ENCODE results near the gene SLF1.

Gene SLF1

DNA sequence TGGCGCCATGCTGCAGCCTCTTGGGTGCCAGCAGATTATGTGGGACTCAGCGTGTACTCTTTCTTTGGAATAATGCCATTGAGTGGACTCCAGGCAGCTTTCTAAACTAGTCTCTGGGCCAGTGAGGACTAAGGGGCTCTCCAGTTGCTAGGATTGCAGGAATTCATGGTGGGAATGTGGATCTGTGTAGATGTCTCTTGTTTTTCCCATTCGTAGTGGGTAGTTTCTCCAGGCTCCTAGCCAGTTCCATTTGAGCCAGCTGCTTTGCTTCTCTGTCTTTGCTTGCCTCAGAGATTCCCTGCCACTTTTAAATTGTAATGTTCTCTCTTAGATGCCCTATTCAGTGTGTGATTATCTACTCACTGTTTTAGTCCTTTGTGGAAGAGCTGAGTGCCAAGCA lies 42.6 kb downstream of the SLF1 start:
- DNase-seq (ENCODE audit: low read depth), result no peak

DNA sequence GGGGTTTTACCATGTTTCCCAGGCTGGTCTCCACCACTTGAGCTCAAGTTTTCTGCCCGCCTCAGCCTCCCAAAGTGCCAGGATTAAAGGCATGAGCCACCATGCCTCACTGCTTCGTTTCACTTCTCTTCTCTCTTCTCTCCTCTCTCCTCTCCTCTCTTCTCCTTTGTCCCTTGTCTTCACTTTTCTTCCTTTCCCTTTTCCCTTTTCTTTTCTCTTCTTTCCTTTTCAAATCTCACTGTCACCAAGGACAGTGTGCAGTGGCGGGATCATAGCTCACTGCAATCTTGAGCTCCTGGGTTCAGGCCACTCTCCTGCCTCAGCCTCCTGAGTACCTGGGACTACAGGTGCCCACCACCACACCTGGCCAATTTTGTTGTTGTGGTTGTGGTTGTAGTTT lies 49.5 kb downstream of the SLF1 start:
- DNase-seq (ENCODE audit: low read depth), result no peak

DNA sequence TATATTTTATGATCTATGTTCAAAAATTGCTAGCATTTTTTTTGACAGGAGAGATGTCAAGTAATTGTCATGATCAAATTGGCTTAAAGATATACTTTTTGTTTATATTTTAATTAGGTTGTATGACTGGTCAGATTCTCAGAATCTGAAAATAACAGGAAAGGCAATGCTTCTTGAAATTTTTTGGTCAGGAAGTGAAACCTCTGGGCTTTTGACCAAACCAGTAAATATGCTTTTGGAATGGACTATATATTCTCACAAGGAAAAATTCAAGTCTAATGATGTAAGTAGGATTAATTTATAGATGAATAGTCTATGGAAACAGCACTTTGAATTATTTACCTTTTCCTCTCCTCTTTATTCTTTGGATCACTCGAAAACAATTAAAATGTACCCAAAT lies 52.3 kb downstream of the SLF1 start:
- DNase-seq (ENCODE audit: low read depth), result no peak

DNA sequence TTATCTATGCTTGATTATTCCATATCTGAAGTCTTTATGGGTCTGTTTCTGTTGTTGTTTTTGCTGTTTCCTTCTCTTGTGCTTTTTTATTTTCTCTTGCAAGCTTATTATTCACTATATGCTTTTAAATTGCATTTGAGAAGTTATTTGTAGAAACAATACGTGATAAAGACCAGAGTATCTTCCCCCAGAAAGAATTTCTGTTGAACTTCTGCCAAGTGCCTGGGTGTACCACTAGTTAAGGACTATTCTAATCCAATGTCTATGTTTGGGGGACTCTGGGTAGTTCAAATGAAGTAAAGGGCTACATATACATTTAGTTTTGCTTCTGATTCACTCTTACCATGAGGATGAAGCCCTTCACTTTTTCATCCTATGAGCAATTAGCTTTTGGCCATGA lies 54.3 kb downstream of the SLF1 start:
- DNase-seq (ENCODE audit: low read depth), result no peak

DNA sequence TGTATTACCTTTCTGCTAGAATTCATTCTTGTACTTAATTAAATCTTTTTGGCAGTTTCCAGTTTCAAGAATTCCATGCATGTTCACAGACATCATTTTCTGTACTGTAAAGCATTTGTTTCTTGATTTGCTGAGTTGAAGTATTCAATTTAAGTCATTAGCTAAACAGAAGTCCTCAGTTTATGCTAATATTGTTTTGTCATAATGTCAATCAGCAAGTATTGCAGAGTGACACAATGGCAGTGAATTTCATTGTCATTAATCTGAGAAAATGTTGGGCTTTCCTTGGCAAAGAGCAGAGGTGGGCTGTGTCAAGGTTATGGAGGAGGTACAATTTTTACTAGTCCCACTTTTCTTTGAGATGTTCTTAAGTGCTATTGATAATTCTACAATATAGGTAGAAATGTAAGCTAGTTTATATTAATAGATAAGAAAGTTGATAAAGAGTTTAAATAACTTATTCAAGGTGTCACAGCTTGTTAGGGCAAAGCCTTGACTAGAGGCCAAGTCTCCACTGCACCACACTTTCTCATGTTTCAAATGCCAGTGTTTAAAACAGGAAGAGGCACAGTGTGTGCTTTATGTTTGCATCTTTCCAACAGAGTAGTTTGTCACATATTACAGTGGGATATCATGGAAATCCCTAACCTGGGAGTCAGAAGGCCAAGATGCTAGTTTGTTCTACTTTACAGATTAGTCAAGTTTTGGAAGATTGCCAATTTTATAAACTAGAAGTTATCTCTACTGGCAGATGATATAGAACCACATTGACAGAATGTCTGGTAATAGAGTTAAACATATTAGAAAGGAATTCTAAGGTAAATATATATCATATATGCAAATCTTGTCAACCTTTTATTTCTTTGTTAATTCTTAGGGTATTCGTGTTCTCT lies 56.3 kb downstream of the SLF1 start:
- no peak for DNase-seq (ENCODE audit: low read depth)

DNA sequence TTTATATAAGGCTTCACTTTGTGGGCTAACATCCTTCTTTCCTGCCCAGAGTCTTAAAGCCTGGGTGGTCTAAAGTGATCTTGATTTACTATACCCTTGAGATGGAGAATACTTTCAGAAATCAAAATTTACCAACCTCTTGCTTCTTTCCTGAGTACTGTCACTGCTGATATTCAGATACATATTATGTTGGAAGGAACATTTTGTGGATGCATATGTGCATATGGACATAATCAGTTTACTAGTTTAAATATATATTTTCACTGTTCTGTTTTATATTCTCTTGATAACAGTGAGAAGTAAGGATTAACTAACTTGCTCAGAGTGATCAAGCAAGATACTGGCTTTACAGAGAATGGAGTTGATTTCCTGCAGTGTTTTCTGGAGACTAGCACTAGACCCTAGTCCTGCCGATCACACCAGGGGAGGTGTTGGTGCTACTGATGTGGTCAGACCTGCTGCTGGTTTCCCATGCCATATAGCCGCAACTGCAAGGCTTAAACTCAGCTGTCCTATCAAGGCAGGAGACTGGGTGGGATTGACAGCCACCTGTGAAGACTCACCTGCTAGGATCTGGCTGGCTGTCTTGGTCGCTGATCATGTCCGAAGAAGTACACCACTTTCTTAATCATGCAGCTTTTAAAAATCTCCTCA lies 57.6 kb downstream of the SLF1 start:
- DNase-seq (ENCODE audit: low read depth), result no peak

DNA sequence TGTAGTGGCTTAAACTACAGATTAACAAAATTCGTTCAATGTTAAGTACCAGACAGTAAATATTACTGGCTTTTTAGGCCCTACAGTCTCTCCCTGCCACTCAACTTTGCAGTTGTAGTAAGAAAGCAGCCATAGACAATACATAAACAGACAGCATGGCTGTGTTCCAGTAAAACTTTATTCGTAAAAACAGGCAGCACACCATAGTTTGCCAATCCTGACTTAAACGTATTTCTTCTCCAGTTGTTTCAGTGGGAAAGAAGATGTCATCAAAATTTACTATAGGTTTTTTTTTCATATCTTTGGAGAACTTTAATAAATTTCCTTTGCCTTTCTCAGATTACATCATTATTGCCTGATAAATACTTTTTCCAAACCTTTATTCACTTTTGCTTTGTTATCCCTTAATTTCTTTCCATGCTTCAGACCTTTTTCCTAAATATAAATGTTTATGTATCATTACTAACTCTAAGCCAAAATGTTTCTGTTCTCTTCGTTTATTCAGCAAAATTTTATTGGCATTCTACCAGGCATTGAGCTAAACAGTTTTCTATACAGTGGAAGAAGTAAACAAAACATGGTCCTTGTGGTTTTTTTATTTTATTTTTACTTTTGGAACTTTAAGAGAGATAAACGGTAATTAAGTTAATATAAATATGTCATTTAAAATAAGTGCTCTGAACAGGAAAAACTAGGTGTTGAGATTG lies 64.5 kb downstream of the SLF1 start:
- DNase-seq (ENCODE audit: low read depth), result no peak

DNA sequence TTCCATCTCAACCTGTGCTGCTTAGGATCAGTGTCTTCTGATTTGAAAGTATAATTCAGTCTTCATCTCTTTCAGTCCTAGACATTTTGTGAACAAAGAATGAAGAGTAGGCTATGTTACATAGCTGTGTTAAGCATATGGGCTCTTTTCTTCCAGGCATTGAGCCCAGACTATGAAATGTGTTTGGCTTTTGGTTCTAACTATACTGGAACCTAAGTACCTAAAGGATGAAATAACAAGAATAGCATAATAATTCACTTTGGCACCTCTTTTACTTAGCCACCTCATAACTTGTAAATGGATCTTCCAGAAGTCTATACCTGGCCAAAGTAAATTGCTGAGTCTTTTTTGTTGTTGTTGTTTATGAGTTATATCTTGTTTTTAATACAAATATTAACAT lies 71.4 kb downstream of the SLF1 start:
- no peak for DNase-seq (ENCODE audit: low read depth)

DNA sequence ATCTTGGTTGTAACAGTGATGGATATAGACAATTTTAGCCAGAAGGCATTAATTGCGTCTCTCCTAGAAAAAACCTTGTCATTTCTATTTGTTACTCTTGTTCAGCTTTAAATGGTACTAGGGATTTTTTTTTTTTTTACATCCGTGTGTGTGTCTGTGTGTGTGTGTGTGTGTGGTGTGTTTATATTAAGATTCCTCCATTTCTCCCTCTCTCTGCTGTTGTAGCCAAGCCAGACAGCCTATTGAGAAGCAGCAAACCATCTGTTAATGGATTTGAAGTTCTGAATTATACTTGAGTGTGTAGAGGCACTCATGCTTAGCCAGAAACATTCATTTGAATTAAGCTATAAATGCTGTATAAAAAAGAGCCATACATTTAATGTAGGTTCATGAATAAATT lies 72.3 kb downstream of the SLF1 start:
- no peak for DNase-seq (ENCODE audit: low read depth)

DNA sequence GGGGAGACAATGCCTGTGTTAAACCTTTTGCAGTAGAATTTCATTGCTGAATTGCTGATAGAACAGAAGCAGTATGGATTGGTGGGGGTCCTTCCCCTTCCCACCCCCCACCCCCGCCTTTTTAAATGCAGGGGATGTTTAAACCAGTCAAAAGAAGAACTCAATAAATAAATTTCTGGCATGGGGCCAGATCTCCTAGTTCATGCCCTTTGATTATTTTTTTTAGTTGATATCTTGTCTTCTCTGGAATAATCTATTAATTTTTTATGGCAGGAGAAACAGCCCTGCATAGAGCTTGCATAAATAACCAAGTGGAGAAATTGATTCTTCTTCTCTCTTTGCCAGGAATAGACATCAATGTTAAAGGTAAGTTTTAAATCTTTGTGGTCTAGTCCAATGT lies 72.8 kb downstream of the SLF1 start:
- DNase-seq (ENCODE audit: low read depth), result no peak

DNA sequence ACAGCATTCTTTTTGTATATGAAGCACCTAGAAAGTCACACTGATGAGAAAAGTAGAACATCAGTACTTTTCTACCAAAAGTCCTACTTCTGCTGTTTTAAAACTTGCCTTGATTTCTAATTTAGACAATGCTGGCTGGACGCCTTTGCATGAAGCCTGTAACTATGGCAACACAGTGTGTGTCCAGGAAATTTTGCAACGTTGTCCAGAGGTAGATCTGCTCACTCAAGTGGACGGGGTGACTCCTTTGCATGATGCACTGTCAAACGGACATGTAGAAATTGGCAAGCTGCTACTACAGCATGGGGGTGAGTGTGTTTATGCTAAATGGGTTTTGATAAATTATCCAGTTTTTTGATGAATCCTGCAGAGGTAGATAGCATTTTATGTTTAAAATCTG lies 73.5 kb downstream of the SLF1 start:
- no peak for DNase-seq (ENCODE audit: low read depth)

DNA sequence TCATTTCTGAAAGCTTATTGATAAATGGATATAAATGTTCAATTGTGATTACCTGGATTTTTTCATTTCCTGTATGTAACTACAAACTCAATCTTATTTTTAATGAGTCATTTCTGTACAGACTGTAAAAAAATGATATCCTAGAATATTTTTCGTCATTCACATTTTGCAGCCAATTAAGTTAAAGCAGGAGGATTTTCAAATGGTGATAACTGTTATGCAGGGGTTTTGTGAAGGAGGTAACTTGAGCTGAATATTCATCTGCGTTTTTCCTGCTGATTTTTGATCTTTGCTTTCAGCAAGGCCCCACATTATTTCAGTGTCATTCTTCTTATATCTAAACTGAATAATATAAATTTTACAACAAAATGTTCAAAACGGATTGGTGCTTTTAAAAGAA lies 74.1 kb downstream of the SLF1 start:
- DNase-seq (ENCODE audit: low read depth), result no peak

DNA sequence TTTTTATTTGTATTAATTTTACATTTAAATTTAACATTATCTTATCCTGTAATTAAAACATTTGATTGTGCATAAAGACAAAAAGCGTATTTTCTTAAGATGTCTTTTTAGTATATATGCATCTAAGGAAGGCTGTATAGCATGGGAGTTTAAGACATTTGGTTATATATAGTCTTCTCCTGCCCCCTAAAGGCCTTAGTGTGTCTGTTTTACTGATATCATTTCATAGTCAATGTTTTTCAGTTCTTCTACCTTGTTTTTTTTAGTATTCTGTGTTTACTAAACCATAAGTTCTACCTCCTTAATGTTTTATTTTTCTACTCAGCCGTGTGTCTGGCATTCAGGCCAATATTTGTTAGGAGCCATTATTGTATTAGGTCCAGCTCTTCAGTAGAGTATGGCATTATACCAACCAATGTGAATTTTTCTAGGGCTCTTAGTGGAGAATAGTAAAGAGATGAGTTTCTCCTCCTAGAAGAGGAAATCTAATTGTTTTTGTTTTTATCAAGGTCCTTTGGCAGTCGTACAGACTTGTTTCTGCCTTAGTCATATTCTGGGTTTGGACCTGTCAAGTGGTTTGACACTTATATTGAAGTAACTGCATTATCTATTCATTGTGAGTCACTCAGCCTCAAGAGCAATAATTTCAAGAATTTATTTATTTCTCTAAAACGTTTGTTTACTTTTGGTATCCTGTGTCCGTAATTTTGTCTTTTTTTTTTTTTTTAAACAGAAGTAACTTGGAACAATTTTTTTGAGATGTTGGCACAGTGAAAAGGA lies 74.8 kb downstream of the SLF1 start:
- no peak for DNase-seq (ENCODE audit: low read depth)

DNA sequence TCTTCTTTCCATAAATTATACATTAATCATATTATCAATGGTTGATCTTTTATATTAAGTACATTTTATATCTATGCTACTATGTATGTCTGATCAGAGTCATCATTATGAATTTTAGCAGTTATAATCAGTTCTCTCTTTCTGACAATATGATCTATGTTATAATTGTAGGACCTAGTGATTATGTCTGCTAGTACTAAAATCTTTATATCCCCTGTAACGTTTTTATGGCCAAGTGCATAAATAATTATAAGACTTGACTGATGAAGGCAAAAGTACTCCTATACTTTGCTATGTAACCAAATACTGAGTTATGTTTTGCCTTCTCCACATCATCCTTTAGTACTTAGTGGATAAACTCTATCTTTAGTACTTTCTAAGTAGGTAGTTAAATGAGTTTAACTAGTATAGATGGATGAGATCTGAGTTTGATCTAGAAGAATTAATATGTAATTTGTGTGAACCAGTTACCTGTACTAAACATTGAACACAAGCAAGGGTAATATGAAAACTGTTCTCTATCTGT lies 75.4 kb downstream of the SLF1 start:
- no peak for DNase-seq (ENCODE audit: low read depth)

DNA sequence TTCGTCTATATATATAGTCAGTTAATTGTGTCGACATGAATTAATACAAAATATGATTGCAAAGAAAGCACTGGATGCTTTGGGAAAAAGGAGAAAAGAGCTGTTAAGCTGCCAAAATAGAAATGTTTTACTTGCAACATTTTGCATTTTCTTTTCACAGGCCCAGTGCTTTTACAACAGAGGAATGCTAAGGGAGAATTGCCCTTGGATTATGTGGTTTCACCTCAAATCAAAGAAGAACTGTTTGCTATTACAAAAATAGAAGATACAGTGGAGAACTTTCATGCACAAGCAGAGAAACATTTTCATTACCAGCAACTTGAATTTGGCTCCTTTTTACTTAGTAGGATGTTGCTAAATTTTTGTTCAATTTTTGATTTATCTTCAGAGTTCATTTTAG lies 76.2 kb downstream of the SLF1 start:
- DNase-seq (ENCODE audit: low read depth), result no peak

DNA sequence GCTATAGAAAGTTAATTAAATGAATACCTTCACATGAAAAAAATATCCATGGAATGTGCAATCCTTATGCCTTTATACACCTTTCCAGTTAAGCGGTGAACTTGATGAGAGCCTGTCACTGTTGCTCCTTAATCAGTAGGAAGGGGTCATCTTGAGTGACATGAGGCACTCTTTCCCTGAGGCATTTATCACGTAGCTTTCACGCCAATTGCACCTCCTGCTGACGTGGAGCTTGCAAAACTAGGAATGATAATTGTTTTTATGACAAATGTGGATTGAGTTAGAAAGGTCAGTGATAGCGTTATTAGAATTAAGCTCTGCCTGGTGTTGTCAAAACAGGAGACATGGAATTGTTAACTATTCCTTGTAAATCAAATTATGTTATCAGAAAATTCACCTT lies 79.7 kb downstream of the SLF1 start:
- DNase-seq (ENCODE audit: low read depth), result no peak

DNA sequence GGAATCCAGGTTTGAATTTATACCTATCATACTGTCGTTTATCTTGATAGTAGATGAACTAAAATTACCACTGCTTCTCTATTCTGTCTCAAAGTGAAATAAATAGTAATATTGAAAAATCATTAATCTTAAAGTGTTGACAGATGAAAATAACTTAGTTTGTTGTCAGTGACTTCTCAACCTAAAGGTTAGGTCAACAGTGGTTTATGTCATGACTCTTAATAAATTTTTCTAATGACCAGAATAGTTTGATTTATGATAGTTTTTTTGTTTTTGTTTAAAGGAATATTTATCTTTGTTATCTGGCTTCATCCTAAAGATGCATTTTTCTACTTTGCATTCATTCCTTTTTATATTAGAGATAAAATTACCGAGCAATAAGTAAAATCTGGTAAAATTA lies 81.1 kb downstream of the SLF1 start:
- DNase-seq (ENCODE audit: low read depth), result no peak

DNA sequence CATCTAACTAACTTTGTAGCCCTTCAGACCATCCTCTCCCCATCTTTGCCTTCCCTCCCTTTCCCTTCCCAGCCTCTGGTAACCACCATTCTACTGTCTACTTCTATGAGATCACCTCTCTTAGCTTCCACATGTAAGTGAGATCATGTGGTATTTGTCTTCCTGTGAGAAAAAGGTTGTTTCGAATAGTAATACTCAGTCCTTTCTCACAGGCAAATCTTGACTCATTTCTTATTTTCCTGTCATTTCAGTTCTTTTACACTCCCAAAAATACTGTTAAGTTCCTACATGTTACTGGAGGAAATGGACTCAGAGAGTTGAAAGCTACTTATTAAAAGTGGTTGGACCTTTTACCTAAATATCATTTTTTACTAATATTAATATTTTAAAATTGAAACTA lies 82.1 kb downstream of the SLF1 start:
- no peak for DNase-seq (ENCODE audit: low read depth)

DNA sequence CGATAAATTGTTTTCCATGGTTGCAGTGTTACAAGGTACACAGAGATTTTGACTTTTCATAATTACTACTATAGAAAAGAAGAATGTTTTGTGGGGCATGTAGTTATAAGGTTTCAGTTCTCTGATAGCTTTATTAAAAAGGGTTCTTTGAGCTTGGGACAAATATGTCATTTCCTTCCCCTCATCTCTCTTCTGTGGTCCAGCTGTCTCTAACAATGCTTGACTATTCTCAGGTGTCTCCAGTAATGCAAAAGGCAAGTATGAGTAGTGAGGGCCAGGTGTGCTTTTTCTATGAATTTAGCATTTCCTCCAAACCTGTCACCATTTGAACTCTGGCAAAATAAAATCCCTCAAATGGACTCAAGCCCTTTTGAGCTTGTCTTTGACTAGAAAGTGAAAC lies 84.3 kb downstream of the SLF1 start:
- no peak for DNase-seq (ENCODE audit: low read depth)

DNA sequence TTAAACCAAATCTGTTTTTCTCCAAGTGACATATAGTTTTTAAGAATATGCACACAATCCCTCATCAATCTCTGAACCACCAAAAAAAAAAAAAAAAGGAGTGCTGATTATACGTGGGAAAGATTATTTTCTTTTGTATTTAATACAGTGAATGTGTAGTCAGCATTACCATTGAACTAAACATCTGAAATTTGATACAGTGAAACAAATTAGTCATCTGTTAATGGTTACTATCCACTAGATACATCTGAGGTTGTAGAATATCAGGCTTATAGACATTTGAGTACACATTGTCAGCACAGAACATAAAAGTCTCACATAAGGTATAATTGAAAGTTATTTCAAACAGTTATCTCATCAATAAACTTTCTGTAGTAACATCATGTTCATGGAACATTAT lies 87.0 kb downstream of the SLF1 start:
- DNase-seq (ENCODE audit: low read depth), result no peak

DNA sequence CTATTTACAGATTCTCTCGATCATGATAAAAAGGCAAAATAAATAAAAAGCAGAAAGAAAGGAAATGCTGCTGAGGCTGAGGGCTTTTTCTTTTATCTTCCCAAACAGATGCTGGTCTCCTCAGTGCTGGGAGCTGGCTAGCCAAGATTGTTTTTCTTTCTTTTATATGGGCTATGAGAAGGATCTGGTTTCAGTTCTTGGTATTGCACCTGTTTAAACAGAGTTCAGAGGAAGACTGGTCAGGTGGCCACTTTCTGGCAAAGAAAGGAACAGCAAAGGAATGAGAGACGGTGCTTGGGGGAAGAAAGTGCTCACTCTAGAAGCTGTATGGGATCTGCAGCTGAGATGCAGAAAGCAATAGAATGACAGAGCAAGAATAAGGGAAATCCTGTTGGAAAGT lies 88.9 kb downstream of the SLF1 start:
- DNase-seq (ENCODE audit: low read depth), result no peak

DNA sequence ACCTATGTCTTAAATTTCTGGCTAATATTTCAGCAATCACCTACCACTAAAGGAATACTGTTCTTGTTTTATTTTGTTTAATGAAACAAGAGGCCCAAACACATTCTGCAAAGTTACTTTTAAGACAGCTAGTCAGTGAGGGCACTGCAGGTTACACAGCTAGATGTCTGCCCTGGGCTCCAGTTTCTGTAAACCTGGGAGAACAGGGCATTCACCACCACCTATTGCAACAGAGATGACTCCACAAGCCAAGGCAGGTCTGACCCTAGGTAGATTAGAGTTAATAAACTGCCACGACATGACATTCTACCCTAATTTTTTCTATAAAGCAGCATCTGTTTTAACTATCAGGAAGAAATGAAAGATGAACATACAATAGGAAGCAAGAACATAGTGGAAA lies 90.8 kb downstream of the SLF1 start:
- DNase-seq (ENCODE audit: low read depth), result no peak
